A549 (cell line): ENCODE measurements around the gene TRABD. TPM values are rescaled to one million over a fixed set of nuclear protein-coding genes. Genes with fewer than 3 reads are reported as not detected.

Experiments used
- ATAC-seq, 2 experiments: fragments of 200-7000 bp in 1 of 2; fragments of >200 bp in 1 of 2; cut with Nextera tagmentation in 1 of 2; cut with Tn5 transposase in 1 of 2; 3 replicates each; pipeline versions ENCODE4 v1.8.0 to v1.9.1; 2018 to 2020; ENCODE audit warnings: mild to moderate bottlenecking in 1 of 2, moderate library complexity in 1 of 2
- CTCF ChIA-PET: fragments of 300-600 bp; sonication (Branson Sonifier 250); formaldehyde crosslinking; extraction: SDS; loops from one replicate; lab custom pipeline; 2021; ENCODE audit warnings: antibody characterized with exemption, inconsistent platforms; lab: Yijun Ruan, JAX
- POLR2A ChIA-PET: fragments of 350-600 bp; formaldehyde crosslinking; extraction: SDS; loops from one replicate; lab custom pipeline; 2021; ENCODE audit warnings: antibody characterized with exemption, inconsistent platforms; lab: Yijun Ruan, JAX
- DNase-seq, 2 experiments: peaks; one replicate each; pipeline versions ENCODE4 v3.0.0 to v3.0.0-alpha.2; 2011 to 2016; ENCODE audit warnings: low read depth in 1 of 2, low spot score in 1 of 2
- FAIRE-seq: peaks from 2 replicates; lab custom pipeline; 2011; peaks lifted over from hg19 to GRCh38; lab: Jason Lieb, UNC
- H3K27ac ChIP-seq, 2 experiments: fragments of >200 bp; sonication (Bioruptor Twin); formaldehyde crosslinking; 3 replicates each; pipeline ENCODE4 v1.5.1; 2016 to 2017
- H3K4me1 ChIP-seq: fragments of >200 bp; sonication (Bioruptor Twin); formaldehyde crosslinking; 3 replicates; pipeline ENCODE4 v1.6.1; 2016
- H3K4me2 ChIP-seq: fragments of >200 bp; sonication (Bioruptor Twin); formaldehyde crosslinking; 3 replicates; pipeline ENCODE4 v1.6.1; 2016
- H3K4me3 ChIP-seq: fragments of >200 bp; sonication (Bioruptor Twin); formaldehyde crosslinking; 3 replicates; pipeline ENCODE4 v1.5.1; 2016
- H3K9me3 ChIP-seq: fragments of >200 bp; sonication (Bioruptor Twin); formaldehyde crosslinking; 3 replicates; pipeline ENCODE4 v1.6.1; 2016
- CEBPB ChIP-seq, 2 experiments: fragments of >200 bp in 1 of 2; sonication (Bioruptor Twin) in 1 of 2; formaldehyde crosslinking in 1 of 2; IDR thresholded peaks; 2 replicates each; pipeline ENCODE4 v1.6.1; 2012 to 2016
- EHMT2 ChIP-seq: fragments of 200-600 bp; sonication (generic); IDR thresholded peaks from 2 replicates; pipeline ENCODE4 v1.6.1; 2016; ENCODE audit warnings: antibody characterized with exemption, low read depth, mild to moderate bottlenecking, moderate library complexity
- FOSL2 ChIP-seq, 2 experiments: fragments of 450-650 bp in 1 of 2; fragments of >200 bp in 1 of 2; sonication (Bioruptor Twin) in 1 of 2; formaldehyde crosslinking; IDR thresholded peaks; 2 replicates each; pipeline versions ENCODE4 v1.5.0 to v1.6.1; 2016 to 2020; ENCODE audit warnings: mild to moderate bottlenecking in 1 of 2, moderate library complexity in 1 of 2
- GATA3 ChIP-seq: IDR thresholded peaks from 2 replicates; pipeline ENCODE4 v1.6.1; 2012; ENCODE audit warnings: borderline replicate concordance
- HEYL ChIP-seq: fragments of 250-450 bp; sonication (Bioruptor Pico); IDR thresholded peaks from 2 replicates; pipeline ENCODE4 v1.8.0; 2021; ENCODE audit warnings: mild to moderate bottlenecking, moderate library complexity
- HOXB5 ChIP-seq: fragments of 250-450 bp; sonication (Bioruptor Pico); IDR thresholded peaks from 2 replicates; pipeline ENCODE4 v1.5.0; 2020; ENCODE audit warnings: mild to moderate bottlenecking, moderate library complexity
- NFE2L2 ChIP-seq: fragments of 150-350 bp; conservative IDR thresholded peaks from 2 replicates; pipeline ENCODE4 v1.6.1; 2014; ENCODE audit warnings: low read length
- NR3C1 ChIP-seq: fragments of >200 bp; sonication (Bioruptor Twin); formaldehyde crosslinking; IDR thresholded peaks from 3 replicates; pipeline ENCODE4 v1.6.1; 2017
- RAD21 ChIP-seq, 2 experiments: fragments of >200 bp in 1 of 2; sonication (Bioruptor Twin) in 1 of 2; formaldehyde crosslinking in 1 of 2; IDR thresholded peaks in 1 of 2; conservative IDR thresholded peaks in 1 of 2; 2 replicates in 1 of 2; 3 replicates in 1 of 2; pipeline ENCODE4 v1.6.1; 2012 to 2018; ENCODE audit warnings: inconsistent platforms in 1 of 2
- RCOR1 ChIP-seq: fragments of 150-350 bp; IDR thresholded peaks from 2 replicates; pipeline ENCODE4 v1.6.1; 2014; ENCODE audit warnings: antibody characterized with exemption, low read length, low read depth
- SREBF2 ChIP-seq: fragments of 450-650 bp; IDR thresholded peaks from 2 replicates; pipeline ENCODE4 v1.6.1; 2014; ENCODE audit warnings: mild to moderate bottlenecking, moderate library complexity
- ZC3H11A ChIP-seq: fragments of 450-650 bp; IDR thresholded peaks from 2 replicates; pipeline ENCODE4 v1.6.1; 2014; ENCODE audit warnings: antibody characterized with exemption, mild to moderate bottlenecking
- ZSCAN20 ChIP-seq: fragments of 250-450 bp; sonication (Bioruptor Pico); IDR thresholded peaks from 2 replicates; pipeline ENCODE4 v1.8.0; 2022; ENCODE audit warnings: mild to moderate bottlenecking, moderate library complexity
- WGBS: methylation state at CpG from one replicate; pipeline ENCODE4 v1.1.6; 2017; ENCODE audit errors: missing lambda C conversion rate; 5-methylcytosine and 5-hydroxymethylcytosine counted together
- polyA plus RNA-seq, 4 experiments: library from polyadenylated mRNA; depleted of rRNA in 3 of 4; stranded (reverse); fragments of >200 nt; fragmentation: RNase III in 1 of 4; extraction: RNeasy Plus Mini Kit Qiagen cat#74134 plus additional on column Dnase treatment in 1 of 4; gene quantifications; 2 replicates in 3 of 4; 3 replicates in 1 of 4; pipeline ENCODE4 v1.2.3, GENCODE V29; 2011 to 2017
- TF ChIP-seq, protein P1 (sequence below): fragments of 250-450 bp; sonication (Bioruptor Pico); IDR thresholded peaks from 2 replicates; pipeline ENCODE4 v1.5.0; 2020; ENCODE audit warnings: low read depth, mild to moderate bottlenecking, moderate library complexity
- TF ChIP-seq, protein P2 (sequence below): IDR thresholded peaks from 2 replicates; pipeline ENCODE4 v1.6.1; 2012
- TF ChIP-seq, protein P3 (sequence below): fragments of >200 bp; sonication (Bioruptor Twin); formaldehyde crosslinking; IDR thresholded peaks from 3 replicates; pipeline ENCODE4 v1.5.1; 2016
- TF ChIP-seq, protein P4 (sequence below): fragments of 150-350 bp; IDR thresholded peaks from 2 replicates; pipeline ENCODE4 v1.6.1; 2014; ENCODE audit warnings: low read depth, mild to moderate bottlenecking, low read length
- TF ChIP-seq, protein P5 (sequence below): fragments of 200-600 bp; sonication (generic); IDR thresholded peaks from 2 replicates; pipeline ENCODE4 v1.6.1; 2016; ENCODE audit warnings: antibody characterized with exemption, mild to moderate bottlenecking, moderate library complexity
- TF ChIP-seq, protein P6 (sequence below): fragments of 250-450 bp; sonication (Bioruptor Pico); IDR thresholded peaks from 2 replicates; pipeline ENCODE4 v1.5.0; 2021; ENCODE audit warnings: mild to moderate bottlenecking, moderate library complexity, borderline replicate concordance

The TRABD gene
- polyA plus RNA-seq, 2 of the 4 experiments (the other 2 are of a cell fraction): 14.8 to 30.4 TPM

DNA sequence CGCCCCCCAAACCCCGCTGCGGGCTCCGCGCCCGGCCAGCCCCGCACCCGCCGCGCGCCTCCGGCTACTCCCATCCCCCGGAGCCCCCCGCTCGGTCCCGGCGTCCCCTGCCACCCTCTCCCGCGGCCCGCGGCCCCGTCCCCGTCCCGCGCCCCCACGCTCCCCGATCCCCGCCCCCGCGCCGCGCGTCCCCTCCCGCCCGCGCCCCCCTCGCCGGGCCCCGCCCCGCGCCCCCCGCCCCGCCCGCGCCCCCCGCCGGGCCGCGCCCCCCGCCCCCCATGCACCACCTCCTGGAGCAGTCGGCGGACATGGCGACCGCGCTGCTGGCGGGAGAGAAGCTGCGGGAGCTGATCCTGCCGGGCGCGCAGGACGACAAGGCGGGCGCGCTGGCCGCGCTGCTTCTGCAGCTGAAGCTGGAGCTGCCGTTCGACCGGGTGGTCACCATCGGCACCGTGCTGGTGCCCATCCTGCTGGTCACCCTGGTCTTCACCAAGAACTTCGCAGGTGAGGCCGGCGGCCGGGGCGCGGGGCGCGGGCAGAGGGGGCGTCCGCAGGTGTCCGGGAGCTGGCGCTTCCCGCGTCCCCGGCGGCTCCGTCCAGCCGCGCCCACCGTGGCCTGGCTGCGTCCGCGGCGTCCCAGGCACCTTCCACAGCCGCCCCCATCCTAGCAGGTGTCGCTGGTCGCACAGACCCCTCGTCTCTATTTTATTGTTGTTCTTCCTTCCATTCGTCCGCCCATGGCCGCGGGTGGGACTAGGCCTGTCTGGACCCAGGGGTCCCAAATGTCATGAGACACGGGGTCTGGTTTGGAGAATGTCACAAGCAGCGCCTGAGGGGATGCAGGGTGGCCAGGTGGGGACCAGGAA lies 15.0 kb upstream of the TRABD start, which contains the start of gene PANX2:
Gene PANX2 (plus strand): TSS at position 279 of the 866 bp plus-strand sequence. CDS start 0 bp downstream, at position 279.
- POLR2A ChIA-PET: no interaction called here
- WGBS: 63% methylated on average over 10 of the region's 105 CpGs
- H3K9me3 ChIP-seq: no peaks in the 10 kb centered on the region
- TF ChIP-seq NFE2L2 (no peak), FOSL2 (IDR thresholded peaks at IDR 0.05) (no peak), FOSL2 (CRISPR knock-in tag; IDR thresholded peaks at IDR 0.05) (no peak), ZC3H11A (no peak), ZSCAN20 (CRISPR knock-in tag) (no peak), GATA3 (no peak), NR3C1 (no peak)
- TF ChIP-seq, protein P1, sequence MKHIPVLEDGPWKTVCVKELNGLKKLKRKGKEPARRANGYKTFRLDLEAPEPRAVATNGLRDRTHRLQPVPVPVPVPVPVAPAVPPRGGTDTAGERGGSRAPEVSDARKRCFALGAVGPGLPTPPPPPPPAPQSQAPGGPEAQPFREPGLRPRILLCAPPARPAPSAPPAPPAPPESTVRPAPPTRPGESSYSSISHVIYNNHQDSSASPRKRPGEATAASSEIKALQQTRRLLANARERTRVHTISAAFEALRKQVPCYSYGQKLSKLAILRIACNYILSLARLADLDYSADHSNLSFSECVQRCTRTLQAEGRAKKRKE (CRISPR knock-in tag): no peak
- TF ChIP-seq, protein P2, sequence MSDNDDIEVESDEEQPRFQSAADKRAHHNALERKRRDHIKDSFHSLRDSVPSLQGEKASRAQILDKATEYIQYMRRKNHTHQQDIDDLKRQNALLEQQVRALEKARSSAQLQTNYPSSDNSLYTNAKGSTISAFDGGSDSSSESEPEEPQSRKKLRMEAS: no peak
- TF ChIP-seq, protein P3, sequence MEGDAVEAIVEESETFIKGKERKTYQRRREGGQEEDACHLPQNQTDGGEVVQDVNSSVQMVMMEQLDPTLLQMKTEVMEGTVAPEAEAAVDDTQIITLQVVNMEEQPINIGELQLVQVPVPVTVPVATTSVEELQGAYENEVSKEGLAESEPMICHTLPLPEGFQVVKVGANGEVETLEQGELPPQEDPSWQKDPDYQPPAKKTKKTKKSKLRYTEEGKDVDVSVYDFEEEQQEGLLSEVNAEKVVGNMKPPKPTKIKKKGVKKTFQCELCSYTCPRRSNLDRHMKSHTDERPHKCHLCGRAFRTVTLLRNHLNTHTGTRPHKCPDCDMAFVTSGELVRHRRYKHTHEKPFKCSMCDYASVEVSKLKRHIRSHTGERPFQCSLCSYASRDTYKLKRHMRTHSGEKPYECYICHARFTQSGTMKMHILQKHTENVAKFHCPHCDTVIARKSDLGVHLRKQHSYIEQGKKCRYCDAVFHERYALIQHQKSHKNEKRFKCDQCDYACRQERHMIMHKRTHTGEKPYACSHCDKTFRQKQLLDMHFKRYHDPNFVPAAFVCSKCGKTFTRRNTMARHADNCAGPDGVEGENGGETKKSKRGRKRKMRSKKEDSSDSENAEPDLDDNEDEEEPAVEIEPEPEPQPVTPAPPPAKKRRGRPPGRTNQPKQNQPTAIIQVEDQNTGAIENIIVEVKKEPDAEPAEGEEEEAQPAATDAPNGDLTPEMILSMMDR: no peak
- TF ChIP-seq, all 56 proteins: peak for 0
- Histone ChIP-seq H3K4me2 (peak within 1 kb of the TSS; percentile 96), H3K27ac (peak within 1 kb of the TSS; percentile 90 to 97), H3K4me3 (peak within 1 kb of the TSS; percentile 81), H3K4me1 (peaks cover 7% of the 10 kb centered on the region; the same call in 1 of the 3 replicates)
- CTCF ChIA-PET: interaction anchor here (1.2 kb wide), 1 partner anchor 61 kb away, joined by 3 read pairs; no protein-coding TSS in a partner anchor
- no peak; a peak in 1 of 6 replicates for ATAC-seq
- DNase-seq: no peak
- no peak for FAIRE-seq

DNA sequence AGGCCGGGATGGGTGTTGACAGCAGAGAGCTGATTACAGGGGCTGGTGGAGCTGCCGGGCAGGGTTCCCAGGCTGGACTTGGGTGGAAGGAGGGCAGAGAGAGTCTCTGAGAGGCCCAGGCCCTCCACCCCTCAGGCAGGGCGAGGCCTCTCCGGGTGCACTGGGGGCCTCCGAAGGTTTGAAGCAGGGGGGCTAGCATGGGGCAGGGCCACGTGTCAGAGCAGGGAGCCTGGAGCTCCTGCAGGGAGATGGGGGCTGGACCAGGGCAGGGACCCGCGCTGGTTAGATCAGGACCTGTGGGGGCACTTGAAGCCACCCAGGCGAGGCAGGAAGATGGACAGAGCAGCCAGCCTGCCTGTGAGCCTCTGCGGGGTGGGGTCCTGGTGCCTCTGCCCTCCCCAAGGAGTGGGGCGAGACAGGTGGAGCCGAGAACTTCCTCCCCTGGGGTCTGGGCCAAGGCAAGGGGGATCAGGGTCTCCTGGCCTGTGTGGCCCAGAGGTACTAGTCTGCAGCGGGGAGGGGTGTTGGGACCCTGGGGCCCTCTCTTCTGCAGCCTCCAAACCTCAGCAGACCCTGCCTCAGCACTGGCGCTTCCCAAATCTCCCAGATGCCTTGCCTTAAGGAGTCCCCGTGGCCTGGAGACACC lies 14.3 kb upstream of the TRABD start:
- CTCF ChIA-PET: interaction anchor here (1.2 kb wide), 1 partner anchor 60 kb away, joined by 3 read pairs; no protein-coding TSS in a partner anchor
- Histone ChIP-seq H3K4me2 (peak overlapping the region; percentile 96), H3K4me3 (peak overlapping the region; percentile 81), H3K27ac (peak overlapping the region; percentile 90 to 97; a peak in 4 of 6 replicates), H3K4me1 (peaks cover 7% of the 10 kb centered on the region; the same call in 1 of the 3 replicates), H3K9me3 (no peaks in the 10 kb centered on the region)
- POLR2A ChIA-PET: no interaction called here
- 80% methylated on average over 12 of the region's 15 CpGs for WGBS
- DNase-seq (no peak), FAIRE-seq (no peak), ATAC-seq (peak in 1 of 2 experiments; percentile 17; a peak in 2 of 6 replicates)
- TF ChIP-seq CEBPB (IDR thresholded peaks at IDR 0.05) (no peak), RAD21 (conservative IDR thresholded peaks at IDR 0.05 in 1 of 2, IDR thresholded peaks at IDR 0.05 in 1 of 2) (no peak)

DNA sequence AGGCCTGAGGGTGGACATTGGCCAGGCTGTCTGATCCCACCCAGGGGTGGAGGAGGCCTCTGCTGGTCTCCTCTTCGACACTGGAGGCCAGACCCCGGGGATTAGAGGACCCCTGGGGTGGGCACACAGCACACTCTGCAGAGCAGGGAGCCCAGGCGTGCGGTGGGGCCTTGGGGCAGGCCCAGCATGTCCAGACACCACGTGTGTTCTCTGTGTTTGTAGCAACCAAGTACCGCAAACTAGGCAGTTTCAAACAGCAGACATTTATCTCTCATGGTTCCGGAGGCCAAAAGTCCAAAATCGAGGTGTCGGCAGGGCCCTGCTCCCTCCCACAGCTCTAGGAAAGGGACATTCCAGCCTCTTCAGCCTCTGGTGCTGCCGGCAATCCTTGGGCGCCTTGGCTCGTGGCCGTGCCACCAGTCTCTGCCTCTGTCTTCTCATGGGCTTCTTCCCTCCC lies 13.7 kb upstream of the TRABD start:
- CTCF ChIA-PET: interaction anchor here (1.0 kb wide), 1 partner anchor 27 kb away, joined by 3 read pairs; no protein-coding TSS in a partner anchor
- ATAC-seq: no peak; a peak in 1 of 6 replicates
- 86% methylated on average over 7 of the region's 13 CpGs for WGBS
- TF ChIP-seq RCOR1: no peak
- no peak for TF ChIP-seq HEYL
- no peak for TF ChIP-seq SREBF2
- no peak for TF ChIP-seq ZC3H11A
- TF ChIP-seq, protein P4, sequence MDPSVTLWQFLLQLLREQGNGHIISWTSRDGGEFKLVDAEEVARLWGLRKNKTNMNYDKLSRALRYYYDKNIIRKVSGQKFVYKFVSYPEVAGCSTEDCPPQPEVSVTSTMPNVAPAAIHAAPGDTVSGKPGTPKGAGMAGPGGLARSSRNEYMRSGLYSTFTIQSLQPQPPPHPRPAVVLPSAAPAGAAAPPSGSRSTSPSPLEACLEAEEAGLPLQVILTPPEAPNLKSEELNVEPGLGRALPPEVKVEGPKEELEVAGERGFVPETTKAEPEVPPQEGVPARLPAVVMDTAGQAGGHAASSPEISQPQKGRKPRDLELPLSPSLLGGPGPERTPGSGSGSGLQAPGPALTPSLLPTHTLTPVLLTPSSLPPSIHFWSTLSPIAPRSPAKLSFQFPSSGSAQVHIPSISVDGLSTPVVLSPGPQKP: no peak
- TF ChIP-seq, protein P5, sequence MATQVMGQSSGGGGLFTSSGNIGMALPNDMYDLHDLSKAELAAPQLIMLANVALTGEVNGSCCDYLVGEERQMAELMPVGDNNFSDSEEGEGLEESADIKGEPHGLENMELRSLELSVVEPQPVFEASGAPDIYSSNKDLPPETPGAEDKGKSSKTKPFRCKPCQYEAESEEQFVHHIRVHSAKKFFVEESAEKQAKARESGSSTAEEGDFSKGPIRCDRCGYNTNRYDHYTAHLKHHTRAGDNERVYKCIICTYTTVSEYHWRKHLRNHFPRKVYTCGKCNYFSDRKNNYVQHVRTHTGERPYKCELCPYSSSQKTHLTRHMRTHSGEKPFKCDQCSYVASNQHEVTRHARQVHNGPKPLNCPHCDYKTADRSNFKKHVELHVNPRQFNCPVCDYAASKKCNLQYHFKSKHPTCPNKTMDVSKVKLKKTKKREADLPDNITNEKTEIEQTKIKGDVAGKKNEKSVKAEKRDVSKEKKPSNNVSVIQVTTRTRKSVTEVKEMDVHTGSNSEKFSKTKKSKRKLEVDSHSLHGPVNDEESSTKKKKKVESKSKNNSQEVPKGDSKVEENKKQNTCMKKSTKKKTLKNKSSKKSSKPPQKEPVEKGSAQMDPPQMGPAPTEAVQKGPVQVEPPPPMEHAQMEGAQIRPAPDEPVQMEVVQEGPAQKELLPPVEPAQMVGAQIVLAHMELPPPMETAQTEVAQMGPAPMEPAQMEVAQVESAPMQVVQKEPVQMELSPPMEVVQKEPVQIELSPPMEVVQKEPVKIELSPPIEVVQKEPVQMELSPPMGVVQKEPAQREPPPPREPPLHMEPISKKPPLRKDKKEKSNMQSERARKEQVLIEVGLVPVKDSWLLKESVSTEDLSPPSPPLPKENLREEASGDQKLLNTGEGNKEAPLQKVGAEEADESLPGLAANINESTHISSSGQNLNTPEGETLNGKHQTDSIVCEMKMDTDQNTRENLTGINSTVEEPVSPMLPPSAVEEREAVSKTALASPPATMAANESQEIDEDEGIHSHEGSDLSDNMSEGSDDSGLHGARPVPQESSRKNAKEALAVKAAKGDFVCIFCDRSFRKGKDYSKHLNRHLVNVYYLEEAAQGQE: no peak
- TF ChIP-seq, protein P6, sequence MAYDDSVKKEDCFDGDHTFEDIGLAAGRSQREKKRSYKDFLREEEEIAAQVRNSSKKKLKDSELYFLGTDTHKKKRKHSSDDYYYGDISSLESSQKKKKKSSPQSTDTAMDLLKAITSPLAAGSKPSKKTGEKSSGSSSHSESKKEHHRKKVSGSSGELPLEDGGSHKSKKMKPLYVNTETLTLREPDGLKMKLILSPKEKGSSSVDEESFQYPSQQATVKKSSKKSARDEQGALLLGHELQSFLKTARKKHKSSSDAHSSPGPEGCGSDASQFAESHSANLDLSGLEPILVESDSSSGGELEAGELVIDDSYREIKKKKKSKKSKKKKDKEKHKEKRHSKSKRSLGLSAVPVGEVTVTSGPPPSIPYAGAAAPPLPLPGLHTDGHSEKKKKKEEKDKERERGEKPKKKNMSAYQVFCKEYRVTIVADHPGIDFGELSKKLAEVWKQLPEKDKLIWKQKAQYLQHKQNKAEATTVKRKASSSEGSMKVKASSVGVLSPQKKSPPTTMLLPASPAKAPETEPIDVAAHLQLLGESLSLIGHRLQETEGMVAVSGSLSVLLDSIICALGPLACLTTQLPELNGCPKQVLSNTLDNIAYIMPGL (CRISPR knock-in tag): no peak
- TF ChIP-seq EHMT2: no peak
- TF ChIP-seq HOXB5 (CRISPR knock-in tag): no peak

More for the DNA sequence above, 13.7 kb upstream of the TRABD start:
- H3K4me2 ChIP-seq: peak overlapping the region; percentile 96; the same call in 2 of the 3 replicates
- H3K9me3 ChIP-seq: no peaks in the 10 kb centered on the region
- POLR2A ChIA-PET: no interaction called here
- FAIRE-seq (no peak), DNase-seq (no peak)
- H3K27ac ChIP-seq: no peak overlapping the region; a peak in 1 of 6 replicates
- H3K4me1 ChIP-seq: peaks cover 7% of the 10 kb centered on the region; the same call in 1 of the 3 replicates
- H3K4me3 ChIP-seq: no peak overlapping the region
